Measurements from ENCODE around the gene PLXNA2. TPM values are rescaled to one million over a fixed set of nuclear protein-coding genes. Genes with fewer than 3 reads are reported as not detected.

Gene PLXNA2
- total and polyA plus RNA-seq, 2 of the 4 experiments (the other 2 are of a cell fraction) = 0.72 to 1.1 TPM

- no peak overlapping the region for H4K91ac ChIP-seq (ENCODE audit: insufficient read depth, low read depth, low read length)
- no peaks in the 10 kb centered on the region; the same call in 1 of the 2 replicates for H3K27me3 ChIP-seq (ENCODE audit: control insufficient read depth, insufficient read depth, low read length)
- H4K8ac ChIP-seq (ENCODE audit: low read depth in 2 of 2, low read length in 2 of 2) = no peak overlapping the region
- H4K5ac ChIP-seq (ENCODE audit: low read depth, low read length) = no peak overlapping the region
- no peak overlapping the region for H3K56ac ChIP-seq (ENCODE audit: extremely low read depth, insufficient read depth, low read length)
- in situ Hi-C loops (cut with MboI; ENCODE audit: low sequenced_read_pairs) = no loop called here
- H3K36me3 ChIP-seq (ENCODE audit: control insufficient read depth, insufficient read depth, low read length) = no peaks in the 10 kb centered on the region
- H3K4me3 ChIP-seq (ENCODE audit: insufficient read depth, low read depth, low read length) = no peak overlapping the region
- H3K4me2 ChIP-seq (ENCODE audit: low read depth, low read length) = no peak overlapping the region
- no TSS peak for BruUV-seq (replicated peaks)
- dilution Hi-C loops (cut with HindIII; ENCODE audit: low sequenced_read_pairs, unreplicated experiment) = no loop called here
- WGBS, 2 experiments (ENCODE audit: extremely low coverage in 2 of 2, insufficient read length in 1 of 2) = no CpG with 5 or more reads among the region's 8 CpGs
- no peak overlapping the region for H2AK5ac ChIP-seq (ENCODE audit: low read depth, low read length)
- no peak for ATAC-seq (ENCODE audit: low read depth)
- H3K9ac ChIP-seq (ENCODE audit: low read depth, low read length) = no peak overlapping the region
- H2AFZ ChIP-seq (replicated peaks; ENCODE audit: low read length, poor library complexity) = no peak overlapping the region
- H2BK15ac ChIP-seq (ENCODE audit: low read depth, low read length) = no peak overlapping the region
- no peaks in the 10 kb centered on the region; the same call in 1 of the 2 replicates for H3K9me1 ChIP-seq (ENCODE audit: insufficient read depth, low read length)
- no peak overlapping the region for H2BK120ac ChIP-seq (ENCODE audit: low read depth, low read length)
- H3K4ac ChIP-seq (ENCODE audit: low read depth, low read length) = no peak overlapping the region
- no peak overlapping the region for H3K23ac ChIP-seq (ENCODE audit: low read depth, low read length)
- no peaks in the 10 kb centered on the region for H3K79me1 ChIP-seq (ENCODE audit: low read depth in 1 of 2, low read length in 2 of 2)
- TF ChIP-seq NFE2L2 (IDR thresholded peaks at IDR 0.05; ENCODE audit: low read depth, low read length) (no peak), ELK1 (IDR thresholded peaks at IDR 0.05; ENCODE audit: borderline replicate concordance, low read depth, low read length) (no peak), RAD21 (IDR thresholded peaks at IDR 0.05; ENCODE audit: low read length) (no peak), MAZ (IDR thresholded peaks at IDR 0.05; ENCODE audit: borderline replicate concordance, low read depth, low read length) (no peak), RFX5 (IDR thresholded peaks at IDR 0.05; ENCODE audit: low read depth, low read length) (no peak), CEBPB (IDR thresholded peaks at IDR 0.05; ENCODE audit: low read depth, low read length) (no peak), BHLHE40 (IDR thresholded peaks at IDR 0.05; ENCODE audit: low read depth, low read length) (no peak), CHD1 (IDR thresholded peaks at IDR 0.05; ENCODE audit: low read depth, low read length) (no peak), CTCF (conservative IDR thresholded peaks at IDR 0.05; ENCODE audit: low read depth, low read length) (no peak), SMC3 (IDR thresholded peaks at IDR 0.05; ENCODE audit: low read depth, low read length) (no peak), FOS (IDR thresholded peaks at IDR 0.05; ENCODE audit: low read depth, low read length) (no peak), MAFK (IDR thresholded peaks at IDR 0.05; ENCODE audit: low read depth, low read length) (no peak), MXI1 (IDR thresholded peaks at IDR 0.05; ENCODE audit: borderline replicate concordance, low read depth, low read length) (no peak), USF2 (IDR thresholded peaks at IDR 0.05; ENCODE audit: low read depth, low read length) (no peak), POLR2A (IDR thresholded peaks at IDR 0.05; ENCODE audit: low read depth, low read length) (no peak)
- ChIA-PET POLR2A (ENCODE audit: unreplicated experiment) (no interaction called here), CTCF (interaction anchor here (1.6 kb wide), 1 partner anchor 12 kb away, joined by 4 read pairs; no protein-coding TSS in a partner anchor)
- H3K4me1 ChIP-seq (ENCODE audit: control insufficient read depth, insufficient read depth, low read length) = no peaks in the 10 kb centered on the region
- no peak overlapping the region for H2BK20ac ChIP-seq (ENCODE audit: low read depth, low read length)
- no peaks in the 10 kb centered on the region for H4K20me1 ChIP-seq (ENCODE audit: insufficient read depth, low read length)
- H3K27ac ChIP-seq (ENCODE audit: insufficient read depth, low read length) = no peak overlapping the region
- no peak overlapping the region for H2BK5ac ChIP-seq (ENCODE audit: low read depth, low read length, poor library complexity, severe bottlenecking)
- H3K14ac ChIP-seq (replicated peaks; ENCODE audit: low read depth, low read length) = no peak overlapping the region
- no peak for DNase-seq
- H3K18ac ChIP-seq (ENCODE audit: low read depth, low read length) = no peak overlapping the region
- intact Hi-C loops (cut with micrococcal nuclease) = no loop called here
- H2AK9ac ChIP-seq (replicated peaks; ENCODE audit: low read depth, low read length, poor library complexity) = no peak overlapping the region
- H3K9me3 ChIP-seq (ENCODE audit: control insufficient read depth, insufficient read depth, low read length) = no peaks in the 10 kb centered on the region
Observed at GRCh38 chr1:208009303-208009702, 234.9 kb downstream of the PLXNA2 start.
